Measurements from ENCODE around the gene CLIC3.
"Not testable (repeated sequence)": the region's sequence is repeated elsewhere in the genome, so short reads cannot be mapped to it uniquely, and the experiment has no call there.

The CLIC3 gene

DNA sequence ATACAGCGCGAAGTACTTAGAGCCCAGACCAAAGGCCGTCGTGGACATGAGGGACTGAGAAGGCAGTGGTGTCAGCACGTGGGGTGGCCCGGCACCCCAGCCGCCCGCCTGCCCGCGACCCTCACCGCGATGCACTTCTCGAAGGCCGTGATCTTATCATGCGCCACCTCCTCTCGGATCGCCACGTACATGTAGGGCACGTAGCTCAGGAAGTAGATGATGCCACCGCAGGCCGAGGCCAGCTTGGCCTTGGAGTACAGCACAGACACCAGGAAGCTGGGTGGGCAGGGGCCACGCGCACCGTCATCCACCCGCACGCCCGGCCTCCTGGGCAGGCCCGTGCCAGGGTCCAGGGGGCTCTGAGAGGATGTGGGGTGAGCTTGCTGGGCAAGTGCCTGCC, 20.7 kb upstream of the CLIC3 start:
- no peak for DNase-seq

DNA sequence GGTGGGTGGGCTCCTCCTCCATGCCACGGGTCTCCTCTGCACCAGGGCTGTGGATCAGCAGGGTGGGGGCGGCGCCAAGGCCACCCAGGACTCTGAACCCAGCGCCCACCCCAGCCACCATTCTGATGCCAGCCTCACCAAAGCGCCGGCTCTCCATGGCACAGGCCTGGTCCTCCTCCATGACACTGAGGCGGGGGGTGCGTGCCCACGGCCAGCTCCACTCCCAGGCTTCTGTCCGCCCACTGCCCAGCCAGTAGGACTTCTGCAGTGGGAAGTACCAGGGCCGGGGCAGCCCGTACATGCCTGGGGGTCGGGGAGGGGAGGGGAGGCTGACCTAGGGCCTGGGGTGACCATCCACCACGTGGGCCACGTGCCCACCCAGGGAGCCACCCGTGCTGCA, 20.1 kb upstream of the CLIC3 start:
- DNase-seq: no peak

DNA sequence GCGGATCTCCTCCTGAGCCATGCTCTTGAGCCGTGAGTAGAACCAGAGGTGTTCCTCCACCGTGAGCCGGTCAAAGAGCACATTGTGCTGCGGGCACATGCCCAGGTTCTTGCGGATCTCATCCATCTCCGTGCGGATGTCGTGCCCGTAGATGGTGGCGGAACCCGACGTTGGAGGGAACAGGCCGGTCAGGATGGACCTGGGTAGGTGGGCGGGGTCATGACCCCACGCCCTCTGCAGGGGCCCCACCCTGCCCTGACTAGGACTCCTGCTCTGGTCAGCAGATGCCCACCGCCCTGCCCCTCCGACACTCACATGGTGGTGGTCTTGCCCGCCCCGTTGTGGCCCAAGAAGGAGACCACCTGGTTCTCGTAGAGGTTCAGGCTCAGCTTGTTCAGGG, 19.6 kb upstream of the CLIC3 start:
- no peak for DNase-seq

DNA sequence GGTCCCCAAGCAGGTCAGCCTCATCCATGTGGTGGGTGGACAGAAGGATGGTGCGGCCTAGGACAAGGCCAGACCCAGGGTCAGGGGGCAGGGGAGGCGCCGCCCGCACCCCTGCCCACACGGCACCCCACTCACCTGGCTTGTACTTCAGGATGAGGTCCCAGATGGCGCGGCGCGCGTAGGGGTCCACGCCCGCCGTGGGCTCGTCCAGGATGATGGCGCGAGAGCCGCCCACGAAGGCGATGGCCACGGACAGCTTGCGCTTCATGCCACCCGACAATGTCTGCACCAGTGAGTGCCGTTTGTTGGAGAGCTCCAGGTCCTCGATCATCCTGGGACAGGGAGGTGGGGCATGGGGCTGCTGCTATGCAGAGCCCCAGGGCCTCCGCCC, 19.2 kb upstream of the CLIC3 start:
- DNase-seq: no peak

DNA sequence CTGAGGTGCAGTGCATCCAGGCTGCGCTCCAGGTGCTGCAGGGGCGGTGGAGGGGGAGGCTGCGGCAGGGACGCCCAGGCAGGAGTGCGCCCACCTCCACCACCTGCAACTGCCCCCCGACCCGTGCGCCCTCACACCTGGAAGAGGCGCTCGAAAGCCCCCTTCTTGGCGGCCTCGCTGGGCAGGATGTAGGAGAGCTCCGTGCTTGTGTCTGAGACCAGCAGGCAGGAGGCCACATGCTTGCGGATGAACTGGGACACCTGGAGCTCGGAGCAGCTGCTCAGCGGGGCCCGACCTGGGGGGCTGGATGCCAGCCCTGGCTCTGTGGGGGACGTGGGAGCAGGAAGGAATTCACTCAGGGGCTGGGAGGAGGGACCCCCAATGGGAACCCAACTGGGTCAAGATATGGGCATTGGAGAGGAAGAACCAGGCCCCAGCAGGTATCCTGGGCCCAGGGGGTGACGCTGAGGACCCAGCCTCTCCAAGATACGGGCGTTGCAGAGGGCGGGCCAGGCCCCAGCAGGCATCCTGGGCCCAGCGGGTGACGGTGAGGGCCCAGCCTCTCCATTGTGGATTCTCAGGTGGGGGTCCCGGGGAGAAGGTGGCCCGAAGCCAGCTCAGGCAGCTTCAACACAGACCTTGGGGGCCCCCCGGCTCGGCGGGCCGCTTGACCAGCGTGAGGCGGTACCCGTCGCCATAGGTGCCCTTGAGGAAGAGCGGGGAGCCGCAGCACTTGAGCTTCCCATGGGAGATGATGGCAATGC, 18.6 kb upstream of the CLIC3 start:
- no peak for DNase-seq

DNA sequence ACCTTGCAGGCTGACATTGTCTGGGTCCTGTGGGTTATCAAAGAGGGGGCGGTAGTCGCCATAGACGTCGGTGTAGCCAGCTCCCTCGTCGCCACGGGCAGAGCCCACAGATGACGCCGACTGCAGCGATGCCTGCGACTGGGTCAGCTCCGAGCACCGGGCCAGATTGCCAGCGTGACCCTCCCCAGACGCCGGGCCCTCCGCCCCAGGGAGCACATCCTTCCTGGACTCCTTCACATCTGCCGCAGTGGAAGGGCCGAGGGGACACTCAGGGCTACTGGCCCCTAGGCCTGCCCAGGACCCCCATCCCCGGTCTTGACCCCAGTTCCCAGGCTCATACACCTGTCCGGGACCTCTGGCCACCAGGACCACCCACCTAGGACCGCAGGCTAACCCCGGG, 17.8 kb upstream of the CLIC3 start:
- DNase-seq: no peak

DNA sequence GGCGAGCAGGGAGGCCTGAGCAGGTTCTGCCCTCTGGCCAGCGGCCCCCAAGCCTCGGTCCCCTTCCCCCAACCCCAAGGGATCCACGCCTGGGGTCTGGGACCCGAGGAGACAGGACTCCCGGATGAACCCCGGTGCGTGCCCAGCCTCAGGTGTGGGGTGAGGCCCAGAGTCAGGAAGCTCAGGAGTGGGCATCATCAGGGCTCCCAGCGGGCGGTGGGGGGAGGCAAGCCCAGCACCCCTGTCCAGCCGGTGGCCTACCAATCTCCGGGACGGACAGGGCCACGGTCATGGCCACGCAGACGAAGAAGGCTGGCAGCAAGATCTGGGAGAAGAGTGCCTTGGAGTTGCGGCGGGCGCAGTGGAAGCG, 17.2 kb upstream of the CLIC3 start:
- no peak for DNase-seq

DNA sequence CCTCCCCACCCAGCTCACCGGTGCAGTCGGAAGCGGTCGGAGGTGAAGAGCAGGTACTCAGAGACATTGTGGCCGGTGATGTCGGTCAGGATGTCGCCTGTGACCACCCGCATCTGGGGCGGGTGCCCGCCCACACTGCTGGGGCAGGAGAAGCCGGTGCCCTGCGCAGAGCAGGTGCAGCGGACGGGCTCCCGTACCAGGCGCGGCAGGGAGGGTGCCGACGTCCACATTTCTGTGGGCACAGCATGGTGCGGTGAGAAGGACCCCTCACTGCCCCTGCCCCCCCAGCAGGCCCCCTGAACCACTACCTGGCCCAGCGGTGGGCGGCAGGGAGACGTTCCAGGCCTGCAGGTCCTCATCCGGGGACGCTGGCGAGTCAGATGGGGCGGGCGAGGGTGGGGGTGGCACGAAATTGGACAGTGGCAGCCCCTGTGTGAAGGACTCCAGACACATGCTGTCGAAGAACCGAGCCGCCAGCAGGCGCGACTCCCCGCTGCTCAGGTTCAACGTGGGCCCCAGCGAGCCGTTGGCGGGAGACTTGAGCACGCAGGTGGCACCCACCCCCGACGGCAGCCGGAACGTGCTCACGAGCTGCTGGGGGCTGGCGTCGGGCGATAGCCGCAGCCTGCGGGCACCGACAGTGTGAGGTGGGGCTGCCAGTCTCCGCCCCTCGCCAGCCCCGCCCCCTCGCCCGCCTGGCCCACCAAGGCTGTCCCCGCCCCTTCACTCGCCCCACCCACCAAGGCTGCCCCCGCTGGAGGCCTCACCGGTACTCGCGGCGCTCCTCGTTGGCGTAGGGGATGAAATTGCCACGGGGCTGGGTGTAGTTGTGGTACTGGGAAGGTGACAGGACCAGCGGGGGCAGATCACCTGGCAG, 16.6 kb upstream of the CLIC3 start:
- no peak for DNase-seq

DNA sequence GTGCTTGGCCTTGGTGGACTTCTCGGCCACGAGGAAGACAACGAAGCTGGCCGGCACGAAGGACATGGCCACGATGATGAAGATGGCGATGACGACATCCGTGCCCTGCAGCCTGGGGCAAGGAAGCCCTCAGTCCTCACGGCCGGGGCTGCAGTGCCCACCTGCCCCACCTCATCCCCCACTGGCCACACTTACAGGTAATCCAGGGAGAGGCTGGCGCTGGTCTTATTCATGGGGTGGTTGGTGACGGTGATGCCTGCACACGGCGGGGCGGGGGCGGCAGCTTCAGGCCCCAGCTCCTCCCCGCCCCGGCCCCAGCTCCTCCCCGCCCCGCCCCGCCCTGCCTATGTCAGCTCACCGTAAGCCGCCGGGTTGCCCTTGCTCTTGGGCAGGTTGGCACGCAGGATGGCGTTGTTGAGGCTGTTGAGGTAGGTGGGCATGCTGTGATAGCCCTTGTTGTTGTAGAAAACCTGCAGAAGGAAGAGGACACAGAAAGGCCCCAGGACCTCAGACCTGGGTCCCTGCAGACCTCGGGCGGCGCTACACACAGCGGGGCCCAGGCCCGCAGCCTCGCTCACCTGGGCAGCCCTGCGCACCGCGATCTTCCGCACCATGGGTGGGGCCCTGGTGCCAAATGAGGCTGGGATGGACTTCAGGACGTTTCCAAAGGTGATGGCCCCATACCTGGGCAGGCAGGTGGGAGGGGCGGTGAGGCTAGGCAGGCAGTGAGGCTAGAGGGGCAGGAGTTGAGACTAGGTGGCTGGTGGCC, 15.7 kb upstream of the CLIC3 start:
- DNase-seq: no peak

DNA sequence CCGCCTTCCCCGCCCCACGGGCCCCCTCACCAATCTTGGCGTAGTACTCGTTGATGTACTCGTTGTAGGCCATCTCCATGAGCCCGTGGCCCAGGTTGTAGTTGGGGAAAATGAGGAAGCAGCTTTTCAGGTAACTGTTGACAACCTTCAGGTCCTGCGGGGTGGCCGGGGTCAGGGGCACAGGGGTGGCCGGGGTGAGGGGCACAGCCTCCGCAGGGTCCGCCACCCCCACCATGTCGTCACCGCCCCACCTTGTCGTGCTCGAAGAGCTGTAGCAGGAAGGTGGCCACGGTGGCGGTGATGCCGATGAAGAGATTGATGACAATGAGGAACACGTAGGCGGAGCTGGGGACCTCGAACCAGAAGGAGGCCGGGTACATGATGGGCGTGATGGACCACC, 14.8 kb upstream of the CLIC3 start:
- DNase-seq: no peak

DNA sequence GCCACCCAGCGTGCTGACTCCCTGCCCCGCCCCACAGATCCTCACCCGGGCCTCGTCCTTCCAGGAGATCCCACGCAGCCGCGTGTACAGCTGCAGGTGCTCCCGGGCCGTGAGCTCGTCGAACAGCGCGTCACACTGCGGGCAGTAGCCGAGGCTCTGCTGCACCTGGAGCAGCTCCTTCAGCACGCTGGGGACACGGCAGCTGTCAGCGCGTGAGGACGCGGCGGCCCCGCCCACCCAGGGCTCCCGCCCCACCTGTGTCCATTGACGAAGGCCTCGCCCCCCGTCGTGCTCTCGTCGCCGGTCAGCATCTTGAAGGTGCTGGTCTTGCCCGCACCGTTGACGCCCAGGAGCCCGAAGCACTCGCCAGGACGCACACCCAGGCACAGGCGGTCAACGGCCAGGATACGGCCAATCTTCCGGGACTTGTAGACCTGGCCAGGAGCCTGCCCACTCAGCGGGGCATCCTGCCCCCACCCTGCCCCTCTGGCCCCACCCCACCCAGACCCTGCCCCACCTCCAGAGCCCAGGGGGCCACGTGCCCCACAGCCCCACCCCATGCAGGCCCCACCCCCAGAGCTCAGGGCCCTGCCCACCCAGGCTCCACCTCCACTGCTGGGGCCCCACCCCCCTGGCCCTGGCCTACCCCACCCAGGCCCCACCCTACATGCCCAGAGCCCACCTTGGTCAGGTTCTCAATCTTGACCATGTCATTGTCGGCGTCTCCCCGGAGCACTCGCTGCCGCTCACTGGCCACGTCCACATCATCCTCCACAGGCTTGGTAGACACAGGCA, 13.8 kb upstream of the CLIC3 start:
- no peak for DNase-seq

DNA sequence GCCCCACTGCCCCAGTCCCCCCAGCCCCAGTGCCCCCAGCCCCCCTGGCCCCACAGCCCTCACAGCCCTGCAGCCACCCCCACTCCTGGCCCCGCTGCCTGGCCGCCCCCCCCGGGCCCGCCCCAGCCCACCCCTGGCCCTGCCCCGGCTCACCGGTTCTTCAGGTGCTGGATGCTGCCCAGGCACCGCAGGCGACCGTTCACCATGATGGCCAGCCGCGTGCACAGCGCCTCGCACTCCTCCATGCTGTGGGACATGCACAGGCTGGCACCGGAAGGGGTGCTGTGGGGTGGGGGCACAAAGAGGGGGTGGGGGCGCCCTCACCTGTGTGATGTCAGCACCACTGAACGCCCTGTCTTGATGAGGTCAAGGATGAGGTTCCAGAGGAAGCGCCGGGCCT, 12.8 kb upstream of the CLIC3 start:
- DNase-seq: no peak

DNA sequence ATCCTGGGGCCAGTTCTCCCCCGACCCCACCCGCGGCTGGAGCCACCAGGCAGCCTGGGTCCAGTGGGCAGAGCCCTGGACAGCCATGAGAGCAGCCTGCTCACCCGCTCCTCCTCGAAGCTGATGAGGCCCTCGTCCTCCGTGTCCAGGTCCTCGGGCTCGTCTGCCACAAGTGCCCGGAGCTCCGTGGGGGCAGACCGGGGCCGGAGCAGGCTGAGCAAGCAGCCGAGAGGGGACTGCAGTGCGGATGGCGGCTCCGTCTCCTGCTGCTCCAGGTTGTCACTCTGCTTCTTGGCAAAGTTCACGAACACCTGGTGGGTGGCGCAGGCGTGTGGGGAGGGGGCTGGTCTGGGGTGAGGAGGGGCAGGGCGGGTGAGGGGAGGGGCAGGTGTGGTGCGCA, 11.9 kb upstream of the CLIC3 start:
- DNase-seq: no peak

DNA sequence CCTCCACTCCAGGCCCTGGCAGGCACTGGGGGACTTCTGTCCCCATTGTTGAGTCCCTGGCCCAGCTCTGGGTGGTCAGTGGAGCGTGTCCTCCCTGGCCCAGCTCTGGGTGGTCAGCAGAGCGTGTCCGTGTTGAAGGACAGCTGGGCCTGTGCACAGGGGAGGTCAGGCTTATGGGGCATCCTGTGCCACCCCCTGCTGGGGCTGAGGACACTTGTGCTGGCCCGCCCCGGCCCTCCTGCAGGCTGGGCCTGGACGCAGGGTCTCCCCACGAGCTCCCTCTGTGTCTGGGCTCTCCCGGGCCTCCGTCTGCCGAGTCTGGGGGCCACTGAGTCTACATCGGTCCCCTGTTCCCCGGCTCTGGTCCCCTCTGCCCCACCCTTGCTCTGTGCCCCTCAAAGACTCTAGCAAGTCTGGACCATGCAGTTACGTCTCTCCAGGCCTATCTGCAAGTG, 11.5 kb upstream of the CLIC3 start:
- DNase-seq: no peak

DNA sequence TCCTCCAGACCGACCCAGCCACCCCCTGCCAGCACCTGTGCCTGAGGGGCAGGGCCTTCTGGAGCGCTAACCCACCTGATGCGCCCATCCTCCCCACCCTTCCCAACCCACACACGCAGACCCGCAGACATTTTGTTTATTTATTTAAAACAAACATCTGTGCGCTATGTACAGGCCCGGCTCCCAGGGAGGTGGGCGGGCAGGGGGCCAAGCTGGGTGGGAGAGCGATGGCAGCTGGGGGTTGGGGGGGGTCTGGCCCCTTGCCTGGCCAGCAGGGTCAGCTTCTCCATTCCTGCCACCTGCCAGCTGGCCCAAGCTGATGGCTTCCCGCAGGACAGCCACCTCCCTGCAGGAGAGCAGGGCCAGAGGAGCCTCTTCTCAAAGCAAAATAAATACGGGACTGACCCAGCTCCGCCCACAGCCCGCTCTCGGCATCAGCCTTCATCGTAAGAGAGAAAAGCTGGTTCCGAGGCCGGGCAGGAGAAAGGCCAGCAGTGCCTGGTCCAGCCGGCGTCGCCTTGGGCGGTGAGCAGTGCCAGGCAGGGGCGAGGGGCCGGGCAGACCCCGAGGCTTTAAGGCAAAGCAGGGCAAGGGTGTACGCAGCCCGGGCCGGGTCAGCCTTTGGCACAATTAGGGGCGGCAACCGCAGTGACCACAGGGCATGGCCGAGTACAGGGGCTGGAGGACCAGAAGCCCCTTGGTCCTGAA, 10.9 kb upstream of the CLIC3 start:
- DNase-seq: no peak

DNA sequence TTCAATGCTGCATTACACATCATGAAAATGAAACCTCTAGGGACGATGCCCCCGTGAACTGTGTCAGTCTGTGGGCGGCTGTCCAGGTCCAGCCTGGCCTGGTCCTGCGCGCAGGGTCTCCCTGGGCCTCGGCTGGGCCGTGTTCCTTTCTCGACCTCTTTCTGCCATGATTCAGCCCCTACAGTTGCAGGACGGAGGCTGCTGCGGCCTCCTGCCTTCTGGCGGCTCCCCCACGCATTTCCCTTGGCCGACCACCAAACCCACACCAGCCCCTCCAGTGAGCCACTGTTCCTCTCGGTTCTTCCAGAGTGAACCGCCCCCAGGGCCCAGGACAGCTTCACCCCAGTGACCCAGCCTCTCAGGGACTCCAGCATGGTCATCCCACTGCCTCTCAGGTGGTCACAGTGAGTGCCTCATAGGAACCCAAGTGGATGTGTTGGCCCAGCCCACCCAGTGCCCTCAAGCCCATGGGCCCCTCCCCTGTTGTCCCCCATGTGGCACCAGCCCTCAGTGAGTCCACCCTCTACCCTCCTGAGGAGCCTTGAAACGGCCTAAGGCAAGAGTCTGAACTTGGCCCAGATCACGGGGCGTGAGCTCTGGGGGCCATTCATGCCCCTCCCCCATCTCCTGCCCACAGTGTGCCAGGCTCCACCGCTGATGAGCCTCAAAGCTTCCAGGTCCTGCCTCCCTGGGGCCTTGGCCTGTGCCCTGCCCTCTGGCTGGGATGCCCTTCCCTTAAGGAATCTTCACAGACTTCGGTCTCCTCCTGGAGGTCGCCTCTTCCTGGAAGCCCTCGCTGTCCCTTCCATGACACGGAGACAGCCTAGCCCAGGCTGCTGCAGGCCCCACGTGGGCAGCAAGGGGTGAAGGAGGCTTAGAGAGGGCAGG, 10.0 kb upstream of the CLIC3 start:
- no peak for DNase-seq

DNA sequence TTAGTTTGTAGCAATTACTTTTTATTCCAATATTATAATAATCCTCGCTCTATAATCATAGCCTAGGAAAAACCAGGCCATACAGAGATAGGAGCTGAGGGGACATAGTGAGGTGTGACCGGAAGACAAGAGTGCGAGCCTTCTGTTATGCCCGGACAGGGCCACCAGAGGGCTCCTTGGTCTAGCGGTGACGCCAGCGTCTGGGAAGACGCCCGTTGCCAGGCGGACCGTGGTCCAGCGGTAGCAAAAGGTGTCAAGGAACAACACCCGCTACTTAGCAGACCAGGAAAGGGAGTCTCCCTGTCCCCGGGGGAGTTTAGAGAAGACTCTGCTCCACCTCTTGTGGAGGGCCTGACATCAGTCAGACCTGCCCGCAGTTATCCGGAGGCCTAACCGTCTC, 7.9 kb upstream of the CLIC3 start:
- DNase-seq: not testable (repeated sequence)

DNA sequence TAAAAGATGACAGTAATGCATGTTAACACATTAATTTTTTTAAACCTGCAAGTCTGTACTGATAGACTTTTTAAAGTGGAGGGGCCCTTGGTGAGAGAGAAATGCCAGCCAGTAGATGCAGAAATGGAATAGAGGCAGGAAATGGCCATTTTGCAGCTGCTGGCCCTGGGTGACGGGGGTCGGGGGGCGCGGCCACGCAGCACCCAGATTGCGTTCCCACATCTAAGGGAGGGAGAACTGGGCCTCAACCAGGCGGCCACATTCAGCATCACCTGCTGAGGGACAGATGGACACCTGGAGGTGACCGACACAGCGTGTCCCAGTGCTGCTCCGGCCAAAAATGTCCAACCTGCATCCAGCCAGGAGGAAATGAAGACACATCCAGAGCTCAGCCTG, 6.3 kb upstream of the CLIC3 start:
- DNase-seq: no peak

DNA sequence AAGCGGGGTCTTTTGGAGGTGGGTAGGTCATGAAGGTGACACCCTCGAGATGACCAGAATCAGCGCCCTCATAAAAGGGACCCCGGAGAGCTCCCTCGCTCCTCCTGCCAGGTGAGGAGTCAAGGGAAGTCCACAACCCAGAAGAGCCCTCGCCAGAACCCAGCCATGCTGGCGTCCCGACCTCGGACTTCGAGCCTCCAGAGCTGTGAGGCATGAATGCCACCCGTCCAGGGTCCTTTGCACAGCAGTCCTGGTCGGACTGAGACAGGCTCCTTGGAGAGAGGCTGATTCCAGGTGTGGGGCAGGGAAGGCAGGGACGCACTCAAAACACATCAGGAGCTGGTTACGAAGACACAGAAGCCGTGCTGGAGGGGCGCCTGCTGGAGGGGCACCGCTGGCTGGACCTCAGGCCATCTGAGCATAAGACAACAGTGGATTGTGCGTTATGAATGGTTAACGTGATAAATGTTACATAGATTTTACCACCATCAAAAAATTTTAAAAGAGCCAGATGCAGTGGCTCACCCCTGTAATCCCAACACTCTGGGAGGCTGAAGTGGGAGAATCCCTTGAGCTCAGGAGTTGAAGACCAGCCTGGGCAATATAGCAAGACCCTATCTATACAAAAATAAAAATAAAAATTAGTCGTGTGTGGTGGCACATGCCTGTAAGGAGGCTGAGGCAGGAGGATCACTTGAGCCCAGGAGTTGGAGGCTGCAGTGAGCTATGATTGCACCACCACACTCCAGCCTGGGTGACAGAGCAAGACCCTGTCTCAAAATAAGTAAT, 5.7 kb upstream of the CLIC3 start:
- no peak for DNase-seq

Data from activated CD4-positive, CD25-positive, alpha-beta regulatory T cell (primary cell).